Measurements from ENCODE around the gene TBX10. TPM values are rescaled to one million over a fixed set of nuclear protein-coding genes. Genes with fewer than 3 reads are reported as not detected.
A peak's percentile ranks its signal among the peaks of the same experiment; 100 is the strongest.

TBX10 gene
- total RNA-seq, 2 donors from 2014 or later = not detected

- H3K36me3 ChIP-seq (ENCODE audit: control insufficient read depth, insufficient read depth, low read length) = no peaks in the 10 kb centered on the region
- Mint-ChIP-seq H3K4me3 (no peak overlapping the region), H3K4me1 (peaks cover 6% of the 10 kb centered on the region), H3K27ac (no peak overlapping the region), H3K27me3 (ENCODE audit: insufficient read depth) (peaks cover 7% of the 10 kb centered on the region), H3K36me3 (ENCODE audit: low read depth) (no peaks in the 10 kb centered on the region), H3K9me3 (peaks cover 3% of the 10 kb centered on the region)
- H3K9me3 ChIP-seq (ENCODE audit: control insufficient read depth, low read length) = no peaks in the 10 kb centered on the region
- H3K4me1 ChIP-seq (ENCODE audit: control insufficient read depth, insufficient read depth, low read length) = no peaks in the 10 kb centered on the region
- H3K9ac ChIP-seq (ENCODE audit: extremely low read depth, low read length, poor library complexity, severe bottlenecking) = no peak overlapping the region
- no peak for TF ChIP-seq CTCF (conservative IDR thresholded peaks at IDR 0.05)
- 91 to 95% methylated on average over 10 to 15 of the region's 15 CpGs for WGBS, 2 experiments (ENCODE audit: insufficient coverage in 1 of 2, insufficient read length in 1 of 2)
- no peak overlapping the region for H3K27ac ChIP-seq (ENCODE audit: low read depth, low read length)
- DNase-seq = peak; percentile 38
- no peak overlapping the region for H3K4me3 ChIP-seq (ENCODE audit: low read length)
- no peaks in the 10 kb centered on the region for H3K27me3 ChIP-seq (ENCODE audit: control insufficient read depth, insufficient read depth, low read length, poor library complexity, severe bottlenecking)
Measured at GRCh38 chr11:67647471-67647870, 7.9 kb upstream of the TBX10 start.

- H3K4me3 ChIP-seq (ENCODE audit: low read length) = no peak overlapping the region
- Mint-ChIP-seq H3K9me3 (peaks cover 3% of the 10 kb centered on the region), H3K4me3 (no peak overlapping the region), H3K4me1 (peaks cover 6% of the 10 kb centered on the region), H3K36me3 (ENCODE audit: low read depth) (no peaks in the 10 kb centered on the region), H3K27ac (no peak overlapping the region), H3K27me3 (ENCODE audit: insufficient read depth) (peaks cover 14% of the 10 kb centered on the region)
- H3K36me3 ChIP-seq (ENCODE audit: control insufficient read depth, insufficient read depth, low read length) = no peaks in the 10 kb centered on the region
- no peaks in the 10 kb centered on the region for H3K27me3 ChIP-seq (ENCODE audit: control insufficient read depth, insufficient read depth, low read length, poor library complexity, severe bottlenecking)
- H3K9ac ChIP-seq (ENCODE audit: extremely low read depth, low read length, poor library complexity, severe bottlenecking) = no peak overlapping the region
- no peaks in the 10 kb centered on the region for H3K4me1 ChIP-seq (ENCODE audit: control insufficient read depth, insufficient read depth, low read length)
- H3K9me3 ChIP-seq (ENCODE audit: control insufficient read depth, low read length) = no peaks in the 10 kb centered on the region
- DNase-seq = peak; percentile 42
- H3K27ac ChIP-seq (ENCODE audit: low read depth, low read length) = no peak overlapping the region
- WGBS, 2 experiments (ENCODE audit: insufficient coverage in 1 of 2, insufficient read length in 1 of 2) = 91 to 97% methylated on average over 11 to 24 of the region's 24 CpGs
- no peak for TF ChIP-seq CTCF (conservative IDR thresholded peaks at IDR 0.05)
Measured at GRCh38 chr11:67646535-67647336, 7.2 kb upstream of the TBX10 start.

GRCh38 chr11:67645521-67646461 lies 6.2 kb upstream of the TBX10 start:
- DNase-seq = peak; percentile 81

More at GRCh38 chr11:67645521-67646461, 6.2 kb upstream of the TBX10 start:
- 87 to 95% methylated on average over 8 to 24 of the region's 24 CpGs for WGBS, 2 experiments (ENCODE audit: insufficient coverage in 1 of 2, insufficient read length in 1 of 2)
- Histone ChIP-seq H3K27me3 (ENCODE audit: control insufficient read depth, insufficient read depth, low read length, poor library complexity, severe bottlenecking) (no peaks in the 10 kb centered on the region), H3K4me1 (ENCODE audit: control insufficient read depth, insufficient read depth, low read length) (no peaks in the 10 kb centered on the region), H3K36me3 (ENCODE audit: control insufficient read depth, insufficient read depth, low read length) (no peaks in the 10 kb centered on the region), H3K9me3 (ENCODE audit: control insufficient read depth, low read length) (no peaks in the 10 kb centered on the region), H3K4me3 (ENCODE audit: low read length) (no peak overlapping the region), H3K9ac (ENCODE audit: extremely low read depth, low read length, poor library complexity, severe bottlenecking) (no peak overlapping the region), H3K27ac (ENCODE audit: low read depth, low read length) (no peak overlapping the region)
- Mint-ChIP-seq H3K36me3 (ENCODE audit: low read depth) (no peaks in the 10 kb centered on the region), H3K4me1 (peaks cover 6% of the 10 kb centered on the region), H3K4me3 (no peak overlapping the region), H3K27ac (no peak overlapping the region), H3K9me3 (peaks cover 3% of the 10 kb centered on the region), H3K27me3 (ENCODE audit: insufficient read depth) (peaks cover 20% of the 10 kb centered on the region)
- peak; percentile 63 for TF ChIP-seq CTCF (conservative IDR thresholded peaks at IDR 0.05)

All from endodermal cell (in vitro differentiated cells).